Measurements from ENCODE around the gene MTG2.

Gene MTG2

GRCh38 chr20:62205618-62206387 lies 23.0 kb downstream of the MTG2 start:
- Histone ChIP-seq H3K4me1 (ENCODE audit: control insufficient read depth, insufficient read depth, low read length) (no peaks in the 10 kb centered on the region), H3K4me3 (ENCODE audit: low read length) (no peak overlapping the region), H3K27me3 (ENCODE audit: control insufficient read depth, insufficient read depth, low read length) (peaks cover 24% of the 10 kb centered on the region), H3K36me3 (ENCODE audit: control insufficient read depth, insufficient read depth, low read length) (no peaks in the 10 kb centered on the region), H3K9me3 (ENCODE audit: control insufficient read depth, low read length) (no peaks in the 10 kb centered on the region), H3K9ac (ENCODE audit: low read length) (no peak overlapping the region)

DNA sequence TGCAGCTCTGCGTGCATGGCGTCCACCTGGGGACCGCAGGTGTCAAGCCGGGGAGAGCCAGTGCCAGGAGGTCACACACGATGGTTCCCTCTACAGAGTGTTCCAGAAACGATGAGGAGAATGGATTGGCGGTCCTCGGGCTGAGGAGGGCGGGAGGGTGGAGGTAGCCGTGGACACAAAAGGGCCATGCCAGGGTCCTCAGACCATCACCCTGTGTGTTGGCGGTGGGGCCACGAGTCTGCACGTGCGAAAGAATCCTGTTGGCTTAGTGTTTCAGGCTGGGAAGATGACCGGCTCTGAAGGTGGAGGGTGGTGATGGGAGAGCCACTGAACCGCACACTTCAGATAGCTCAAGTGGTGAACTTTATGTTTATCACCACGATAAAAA lies 23.6 kb downstream of the MTG2 start:
- no peak overlapping the region for H3K4me3 ChIP-seq (ENCODE audit: low read length)
- no peak overlapping the region for H3K9ac ChIP-seq (ENCODE audit: low read length)
- no peaks in the 10 kb centered on the region for H3K4me1 ChIP-seq (ENCODE audit: control insufficient read depth, insufficient read depth, low read length)
- H3K36me3 ChIP-seq (ENCODE audit: control insufficient read depth, insufficient read depth, low read length) = no peaks in the 10 kb centered on the region
- no peaks in the 10 kb centered on the region for H3K9me3 ChIP-seq (ENCODE audit: control insufficient read depth, low read length)
- peaks cover 29% of the 10 kb centered on the region for H3K27me3 ChIP-seq (ENCODE audit: control insufficient read depth, insufficient read depth, low read length)

DNA sequence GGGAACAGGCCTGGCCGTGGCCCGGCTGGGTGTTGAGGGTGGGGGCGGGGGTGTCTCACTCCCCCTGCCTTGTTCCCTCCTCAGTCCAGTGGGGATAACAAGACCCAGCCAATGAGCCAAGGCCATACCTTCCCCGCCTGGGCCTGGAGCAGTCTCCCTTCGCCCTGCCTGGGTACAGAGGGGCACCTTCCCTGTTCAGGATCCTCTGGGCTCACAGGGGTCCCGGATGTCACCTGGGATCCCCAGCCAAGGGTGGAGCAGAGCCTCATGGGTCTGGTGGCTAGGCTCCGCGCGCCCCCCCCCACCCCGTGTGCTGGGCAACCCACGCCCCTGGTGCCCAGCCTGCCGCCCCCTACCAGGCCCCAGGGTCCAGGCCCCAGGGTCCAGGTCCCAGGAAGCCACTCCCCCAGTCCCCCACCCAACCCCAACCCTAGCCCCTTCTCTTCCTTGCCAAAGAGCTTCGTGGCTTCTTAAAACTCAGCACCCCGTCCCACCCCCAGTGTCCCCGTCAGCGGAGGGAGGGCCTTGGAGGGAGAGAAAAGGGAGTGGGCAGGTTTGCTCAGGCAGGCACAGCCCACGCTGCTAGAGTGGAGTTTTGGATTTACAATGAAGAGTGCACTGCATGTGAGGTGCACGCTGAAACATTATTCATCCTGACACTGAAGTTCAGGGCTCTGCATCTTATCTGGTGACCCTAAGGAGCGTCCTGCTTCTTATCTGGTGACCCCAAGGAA lies 25.4 kb downstream of the MTG2 start:
- no peaks in the 10 kb centered on the region for H3K4me1 ChIP-seq (ENCODE audit: control insufficient read depth, insufficient read depth, low read length)
- H3K36me3 ChIP-seq (ENCODE audit: control insufficient read depth, insufficient read depth, low read length) = no peaks in the 10 kb centered on the region

GRCh38 chr20:62208795-62209755 lies 26.2 kb downstream of the MTG2 start:
- H3K27me3 ChIP-seq (ENCODE audit: control insufficient read depth, insufficient read depth, low read length) = peaks cover 45% of the 10 kb centered on the region
- H3K4me3 ChIP-seq (ENCODE audit: low read length) = no peak overlapping the region
- no peak overlapping the region for H3K9ac ChIP-seq (ENCODE audit: low read length)

More for the DNA sequence above, 25.4 kb downstream of the MTG2 start:
- H3K9ac ChIP-seq (ENCODE audit: low read length) = no peak overlapping the region
- peaks cover 40% of the 10 kb centered on the region for H3K27me3 ChIP-seq (ENCODE audit: control insufficient read depth, insufficient read depth, low read length)
- H3K4me3 ChIP-seq (ENCODE audit: low read length) = no peak overlapping the region
- no peaks in the 10 kb centered on the region for H3K9me3 ChIP-seq (ENCODE audit: control insufficient read depth, low read length)

DNA sequence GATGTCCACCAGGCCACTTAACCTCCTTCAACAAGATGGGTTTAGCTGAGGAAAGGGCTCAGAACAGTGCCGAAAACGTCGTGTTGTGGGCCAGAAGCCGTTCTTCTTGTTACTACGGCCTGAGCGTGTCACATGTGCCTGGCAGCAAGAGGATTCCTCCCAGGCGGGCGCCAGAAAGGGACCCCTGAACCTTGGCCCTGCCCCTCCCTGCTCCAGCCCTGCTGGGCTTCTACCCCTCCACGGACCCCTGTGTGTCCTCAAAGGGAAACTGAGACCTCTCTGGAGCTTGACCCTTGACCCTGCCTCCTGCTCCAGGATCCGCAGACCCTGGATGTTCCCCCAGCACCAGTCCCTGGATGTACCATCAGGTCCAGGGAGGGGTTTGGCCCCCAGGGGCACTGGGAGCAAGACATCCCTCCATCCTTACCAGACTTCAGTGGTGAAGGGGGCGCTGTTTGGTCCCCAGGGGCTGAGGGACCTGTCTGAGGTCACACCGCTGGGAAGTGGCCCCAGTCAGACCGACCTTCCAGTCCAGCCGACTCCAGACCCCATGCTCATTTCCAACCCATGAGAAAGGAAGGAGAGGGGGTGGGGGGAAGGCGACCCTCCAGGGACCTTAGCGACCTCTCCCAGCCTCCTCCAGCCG lies 27.1 kb downstream of the MTG2 start:
- no peaks in the 10 kb centered on the region for H3K36me3 ChIP-seq (ENCODE audit: control insufficient read depth, insufficient read depth, low read length)
- no peak overlapping the region for H3K9ac ChIP-seq (ENCODE audit: low read length)
- no peaks in the 10 kb centered on the region for H3K4me1 ChIP-seq (ENCODE audit: control insufficient read depth, insufficient read depth, low read length)
- H3K4me3 ChIP-seq (ENCODE audit: low read length) = no peak overlapping the region
- peaks cover 52% of the 10 kb centered on the region for H3K27me3 ChIP-seq (ENCODE audit: control insufficient read depth, insufficient read depth, low read length)
- no peaks in the 10 kb centered on the region for H3K9me3 ChIP-seq (ENCODE audit: control insufficient read depth, low read length)

More at GRCh38 chr20:62208795-62209755, 26.2 kb downstream of the MTG2 start:
- Histone ChIP-seq H3K9me3 (ENCODE audit: control insufficient read depth, low read length) (no peaks in the 10 kb centered on the region), H3K36me3 (ENCODE audit: control insufficient read depth, insufficient read depth, low read length) (no peaks in the 10 kb centered on the region), H3K4me1 (ENCODE audit: control insufficient read depth, insufficient read depth, low read length) (no peaks in the 10 kb centered on the region)

DNA sequence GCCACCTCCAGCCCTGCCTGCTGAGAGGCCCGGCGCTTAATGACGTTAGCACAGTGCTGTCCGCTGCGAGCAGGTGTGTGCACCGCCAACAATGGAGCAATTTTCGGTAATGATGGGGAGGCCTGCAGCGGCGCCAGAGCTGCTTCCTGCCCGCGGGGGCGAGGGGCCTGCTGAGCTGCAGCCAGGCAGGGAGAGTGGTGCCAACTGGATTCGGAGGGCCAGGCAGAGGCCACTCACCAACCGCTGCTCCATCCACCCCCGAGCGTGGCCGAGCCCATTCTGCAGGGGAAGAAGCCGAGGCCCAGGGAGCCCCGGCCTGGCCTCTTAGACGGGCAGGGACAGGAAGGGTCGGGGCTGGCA lies 27.6 kb downstream of the MTG2 start:
- H3K9ac ChIP-seq (ENCODE audit: low read length) = no peak overlapping the region
- peaks cover 57% of the 10 kb centered on the region for H3K27me3 ChIP-seq (ENCODE audit: control insufficient read depth, insufficient read depth, low read length)

GRCh38 chr20:62211216-62211615 lies 28.4 kb downstream of the MTG2 start:
- Histone ChIP-seq H3K9me3 (ENCODE audit: control insufficient read depth, low read length) (no peaks in the 10 kb centered on the region), H3K27me3 (ENCODE audit: control insufficient read depth, insufficient read depth, low read length) (peaks cover 62% of the 10 kb centered on the region), H3K4me3 (ENCODE audit: low read length) (no peak overlapping the region)

More for the DNA sequence above, 27.6 kb downstream of the MTG2 start:
- Histone ChIP-seq H3K36me3 (ENCODE audit: control insufficient read depth, insufficient read depth, low read length) (no peaks in the 10 kb centered on the region), H3K4me3 (ENCODE audit: low read length) (no peak overlapping the region), H3K4me1 (ENCODE audit: control insufficient read depth, insufficient read depth, low read length) (no peaks in the 10 kb centered on the region), H3K9me3 (ENCODE audit: control insufficient read depth, low read length) (no peaks in the 10 kb centered on the region)

DNA sequence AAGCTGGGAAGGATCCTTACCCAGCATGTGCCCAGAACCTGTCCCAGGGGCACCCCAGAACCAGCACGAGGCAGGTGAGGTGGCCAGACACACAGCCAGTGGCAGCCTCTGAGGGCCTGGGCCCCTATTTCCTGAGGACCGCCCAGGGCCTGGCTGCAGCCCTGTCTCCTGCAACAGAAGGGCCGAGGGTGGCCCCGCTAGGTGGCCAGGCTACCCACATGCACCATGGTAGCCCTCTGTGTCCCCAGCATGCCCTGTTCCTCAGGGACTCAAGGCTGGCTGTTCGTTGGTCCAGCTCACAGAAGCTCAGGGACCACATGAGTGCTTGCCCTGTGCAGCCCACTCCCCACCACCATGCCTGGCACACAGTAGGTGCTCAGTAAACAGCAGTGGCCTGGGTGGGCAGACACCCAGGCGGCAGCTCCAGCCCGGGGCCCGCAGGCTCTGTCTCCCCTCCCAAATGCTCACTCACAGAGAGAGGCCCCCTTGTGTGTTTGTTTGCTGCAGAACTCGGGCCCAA lies 29.0 kb downstream of the MTG2 start:
- Histone ChIP-seq H3K9ac (ENCODE audit: low read length) (no peak overlapping the region), H3K9me3 (ENCODE audit: control insufficient read depth, low read length) (no peaks in the 10 kb centered on the region), H3K4me3 (ENCODE audit: low read length) (no peak overlapping the region), H3K27me3 (ENCODE audit: control insufficient read depth, insufficient read depth, low read length) (peaks cover 68% of the 10 kb centered on the region), H3K4me1 (ENCODE audit: control insufficient read depth, insufficient read depth, low read length) (no peaks in the 10 kb centered on the region), H3K36me3 (ENCODE audit: control insufficient read depth, insufficient read depth, low read length) (no peaks in the 10 kb centered on the region)

More at GRCh38 chr20:62211216-62211615, 28.4 kb downstream of the MTG2 start:
- Histone ChIP-seq H3K36me3 (ENCODE audit: control insufficient read depth, insufficient read depth, low read length) (no peaks in the 10 kb centered on the region), H3K9ac (ENCODE audit: low read length) (no peak overlapping the region), H3K4me1 (ENCODE audit: control insufficient read depth, insufficient read depth, low read length) (no peaks in the 10 kb centered on the region)

DNA sequence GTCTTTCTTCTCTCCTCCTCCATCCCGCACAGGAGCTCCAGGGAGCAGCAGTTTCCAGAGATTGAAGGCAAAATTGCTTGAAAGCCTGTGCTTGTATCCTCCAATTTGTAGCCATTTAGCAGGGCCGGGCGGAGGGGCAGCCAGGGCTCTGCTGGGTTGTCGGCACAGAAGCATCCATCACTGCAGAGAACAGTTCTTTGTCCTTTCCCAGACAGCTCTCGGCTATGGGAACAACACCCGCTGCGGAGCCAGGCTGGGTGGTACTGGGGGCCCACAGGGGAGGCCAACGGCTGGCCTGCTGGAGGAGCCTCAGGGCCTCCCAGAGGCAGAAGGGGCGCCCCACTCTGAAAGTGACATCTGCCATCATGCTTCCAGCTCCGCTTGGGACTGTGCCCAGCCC lies 29.5 kb downstream of the MTG2 start:
- no peak overlapping the region for H3K4me3 ChIP-seq (ENCODE audit: low read length)
- no peaks in the 10 kb centered on the region for H3K4me1 ChIP-seq (ENCODE audit: control insufficient read depth, insufficient read depth, low read length)
- peaks cover 73% of the 10 kb centered on the region for H3K27me3 ChIP-seq (ENCODE audit: control insufficient read depth, insufficient read depth, low read length)
- H3K9me3 ChIP-seq (ENCODE audit: control insufficient read depth, low read length) = no peaks in the 10 kb centered on the region
- H3K36me3 ChIP-seq (ENCODE audit: control insufficient read depth, insufficient read depth, low read length) = no peaks in the 10 kb centered on the region
- no peak overlapping the region for H3K9ac ChIP-seq (ENCODE audit: low read length)

- peaks cover 2% of the 10 kb centered on the region for H3K4me1 ChIP-seq (ENCODE audit: control insufficient read depth, insufficient read depth, low read length)
- no peak overlapping the region for H3K4me3 ChIP-seq (ENCODE audit: low read length)
- no peaks in the 10 kb centered on the region for H3K9me3 ChIP-seq (ENCODE audit: control insufficient read depth, low read length)
- no peak overlapping the region for H3K9ac ChIP-seq (ENCODE audit: low read length)
- H3K27me3 ChIP-seq (ENCODE audit: control insufficient read depth, insufficient read depth, low read length) = peaks cover 84% of the 10 kb centered on the region
- no peaks in the 10 kb centered on the region for H3K36me3 ChIP-seq (ENCODE audit: control insufficient read depth, insufficient read depth, low read length)
These were observed 31.2 kb downstream of the MTG2 start for GRCh38 chr20:62214067-62214466.

All from mucosa of stomach (tissue), 1 donor.